ENCODE data around the gene BDH2. TPM values are rescaled to one million over a fixed set of nuclear protein-coding genes. Genes with fewer than 3 reads are reported as not detected.

Gene BDH2
- total RNA-seq, 2 donors from 2014 or later: 9.1 to 13.5 TPM

- Mint-ChIP-seq H3K4me1 (ENCODE audit: low read depth in 2 of 2) (peaks cover 20 to 31% of the 10 kb centered on the region in 2 donors), H3K27me3 (no peaks in the 10 kb centered on the region), H3K27ac (peak overlapping the region; percentile 95 to 97), H3K36me3 (peaks cover 4% of the 10 kb centered on the region), H3K9me3 (no peaks in the 10 kb centered on the region), H3K4me3 (peak overlapping the region; percentile 94)
- DNase-seq (ENCODE audit: low spot score) (no peak), ATAC-seq (no peak)
Observed at GRCh38 chr4:103074744-103075434, 24.7 kb downstream of the BDH2 start.

DNA sequence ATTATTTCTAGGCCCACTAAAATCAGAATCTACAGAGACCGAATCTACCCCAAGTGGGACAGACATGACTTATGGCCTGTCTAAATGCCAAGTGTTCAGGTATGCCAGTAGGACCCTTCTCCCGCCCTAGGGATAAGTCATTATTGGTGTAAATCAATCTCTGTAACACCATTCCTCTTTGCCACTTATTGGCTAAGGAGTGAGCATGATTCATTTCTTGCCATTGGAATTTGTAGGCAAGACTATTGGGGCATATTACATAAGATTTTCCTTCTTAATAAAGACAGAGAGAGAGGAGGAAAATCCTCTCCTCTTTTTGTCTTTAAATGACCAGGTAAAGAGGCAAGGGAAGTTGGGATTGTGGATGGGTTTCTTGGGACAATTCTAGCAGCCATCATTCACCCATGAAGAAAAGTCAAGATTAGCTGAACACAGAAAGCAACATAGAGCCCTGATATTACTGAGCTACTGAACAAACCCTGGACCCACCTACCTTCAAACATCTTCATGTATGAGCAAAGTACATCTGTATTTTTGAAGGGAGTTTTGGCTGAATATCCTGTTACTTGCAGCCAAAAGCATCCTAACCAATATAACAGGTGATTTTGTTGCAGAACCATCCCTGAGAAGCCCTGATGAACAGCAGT lies 25.7 kb downstream of the BDH2 start:
- Mint-ChIP-seq H3K36me3 (peaks cover 4% of the 10 kb centered on the region), H3K27me3 (no peaks in the 10 kb centered on the region), H3K4me1 (ENCODE audit: low read depth in 2 of 2) (peaks cover 20 to 31% of the 10 kb centered on the region in 2 donors), H3K9me3 (no peaks in the 10 kb centered on the region), H3K27ac (no peak overlapping the region), H3K4me3 (peak overlapping the region; percentile 32)
- no peak for ATAC-seq
- DNase-seq (ENCODE audit: low spot score): no peak

- H3K36me3 Mint-ChIP-seq: peaks cover 9% of the 10 kb centered on the region
- H3K27ac Mint-ChIP-seq: no peak overlapping the region
- ATAC-seq: no peak
Observed at GRCh38 chr4:103067841-103068547, 31.6 kb downstream of the BDH2 start.

GRCh38 chr4:103060453-103061148 lies 39.0 kb downstream of the BDH2 start:
- Mint-ChIP-seq H3K4me3 (no peak overlapping the region), H3K36me3 (peaks cover 8% of the 10 kb centered on the region)

More at GRCh38 chr4:103067841-103068547, 31.6 kb downstream of the BDH2 start:
- H3K27me3 Mint-ChIP-seq: no peaks in the 10 kb centered on the region
- no peaks in the 10 kb centered on the region for H3K9me3 Mint-ChIP-seq
- no peak overlapping the region for H3K4me3 Mint-ChIP-seq
- DNase-seq (ENCODE audit: low spot score): no peak
- peaks cover 0 to 4% of the 10 kb centered on the region in 2 donors for H3K4me1 Mint-ChIP-seq (ENCODE audit: low read depth in 2 of 2)

GRCh38 chr4:103054030-103054429 lies 45.6 kb downstream of the BDH2 start:
- Mint-ChIP-seq H3K4me3 (no peak overlapping the region), H3K9me3 (no peaks in the 10 kb centered on the region), H3K36me3 (no peaks in the 10 kb centered on the region), H3K27ac (no peak overlapping the region), H3K27me3 (no peaks in the 10 kb centered on the region), H3K4me1 (ENCODE audit: low read depth in 2 of 2) (peaks cover 4 to 6% of the 10 kb centered on the region in 2 donors)
- DNase-seq (ENCODE audit: low spot score): no peak
- ATAC-seq: no peak

More at GRCh38 chr4:103060453-103061148, 39.0 kb downstream of the BDH2 start:
- no peaks in the 10 kb centered on the region for H3K27me3 Mint-ChIP-seq
- ATAC-seq: no peak
- no peak for DNase-seq (ENCODE audit: low spot score)
- H3K4me1 Mint-ChIP-seq (ENCODE audit: low read depth in 2 of 2): peaks cover 0 to 4% of the 10 kb centered on the region in 2 donors
- peak overlapping the region in 1 of 2 donors; percentile 3 for H3K27ac Mint-ChIP-seq
- H3K9me3 Mint-ChIP-seq: no peaks in the 10 kb centered on the region

DNA sequence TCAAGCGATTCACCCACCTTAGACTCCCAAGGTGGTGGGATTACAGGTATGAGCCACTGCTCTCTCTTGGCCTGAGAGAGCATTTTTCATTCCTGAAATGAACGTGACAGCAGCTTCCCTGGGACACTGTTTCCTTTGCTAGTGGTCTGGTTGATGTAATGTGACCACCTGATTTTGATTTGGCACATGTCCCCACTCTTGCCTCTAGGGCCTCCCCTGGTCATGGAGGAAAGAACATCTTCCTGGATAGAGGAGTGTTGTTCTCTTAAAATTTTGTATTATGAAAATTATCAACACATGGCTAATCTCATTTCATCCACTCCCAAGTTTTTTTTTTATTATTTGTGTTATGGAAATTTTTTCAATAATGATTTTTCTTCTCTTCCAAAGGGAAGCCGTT lies 46.9 kb downstream of the BDH2 start:
- H3K4me1 Mint-ChIP-seq (ENCODE audit: low read depth in 2 of 2): peaks cover 4 to 6% of the 10 kb centered on the region in 2 donors
- no peaks in the 10 kb centered on the region for H3K9me3 Mint-ChIP-seq
- no peaks in the 10 kb centered on the region for H3K27me3 Mint-ChIP-seq
- no peaks in the 10 kb centered on the region for H3K36me3 Mint-ChIP-seq
- DNase-seq (ENCODE audit: low spot score) (no peak), ATAC-seq (no peak)
- no peak overlapping the region for H3K27ac Mint-ChIP-seq
- H3K4me3 Mint-ChIP-seq: no peak overlapping the region

DNA sequence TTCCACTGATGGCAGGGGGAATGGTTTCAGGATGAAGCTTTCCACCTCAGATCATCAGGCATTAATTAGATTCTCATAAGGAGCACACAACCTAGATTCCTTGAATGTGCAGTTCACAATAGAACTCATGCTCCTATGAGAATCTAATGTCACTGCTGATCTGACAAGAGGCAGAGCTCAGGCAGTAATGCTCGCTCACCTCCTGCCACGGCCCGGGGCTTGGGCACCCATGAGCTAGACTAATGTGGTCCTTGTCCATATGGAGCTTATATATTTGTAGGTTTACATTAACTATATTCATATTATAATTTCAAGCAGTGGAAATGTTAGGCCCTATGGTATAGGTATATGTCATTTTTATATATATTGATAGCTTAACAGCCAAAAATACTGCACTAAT lies 47.5 kb downstream of the BDH2 start:
- no peaks in the 10 kb centered on the region for H3K9me3 Mint-ChIP-seq
- no peak for ATAC-seq

DNA sequence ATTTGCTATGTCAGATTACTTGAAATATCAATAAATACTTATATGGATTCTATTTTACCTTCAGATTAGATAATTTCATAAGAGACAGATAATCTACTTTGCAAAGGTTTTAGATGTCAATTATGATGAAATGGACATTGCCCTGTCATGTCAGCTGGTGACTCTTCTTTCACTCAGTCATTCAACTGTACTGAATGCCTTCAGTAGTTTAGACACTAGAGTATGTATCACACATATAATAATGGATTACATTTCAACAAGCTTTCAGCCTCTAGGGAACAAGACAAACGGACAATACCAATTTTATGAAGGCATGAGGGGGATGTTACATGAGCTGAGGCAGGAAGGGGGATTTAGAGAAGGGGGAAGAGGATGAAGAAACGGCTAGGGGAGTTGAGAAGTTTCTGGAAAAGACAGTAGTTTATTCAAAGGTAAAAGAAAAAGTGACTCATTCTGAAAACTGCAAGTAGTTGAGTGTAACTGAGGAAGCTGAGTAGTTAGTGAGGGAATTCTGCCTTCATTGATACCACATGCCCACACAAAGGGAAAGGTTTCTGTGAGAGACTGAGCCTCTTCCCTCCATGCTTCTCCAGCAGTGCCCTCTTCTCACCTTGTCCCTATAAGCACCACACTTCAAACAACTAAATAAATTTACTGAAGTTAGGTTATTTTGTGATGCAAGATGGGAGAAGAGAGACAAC lies 48.7 kb downstream of the BDH2 start:
- H3K27ac Mint-ChIP-seq: peak overlapping the region; percentile 12 to 43
- H3K4me1 Mint-ChIP-seq (ENCODE audit: low read depth in 2 of 2): peaks cover 4 to 6% of the 10 kb centered on the region in 2 donors
- DNase-seq (ENCODE audit: low spot score) (no peak), ATAC-seq (no peak)
- peaks cover 9% of the 10 kb centered on the region for H3K36me3 Mint-ChIP-seq
- H3K27me3 Mint-ChIP-seq: no peaks in the 10 kb centered on the region
- H3K9me3 Mint-ChIP-seq: no peaks in the 10 kb centered on the region
- H3K4me3 Mint-ChIP-seq: no peak overlapping the region

More for the DNA sequence above, 47.5 kb downstream of the BDH2 start:
- DNase-seq (ENCODE audit: low spot score): no peak
- no peaks in the 10 kb centered on the region for H3K27me3 Mint-ChIP-seq
- no peak overlapping the region for H3K4me3 Mint-ChIP-seq
- H3K27ac Mint-ChIP-seq: no peak overlapping the region
- H3K36me3 Mint-ChIP-seq: no peaks in the 10 kb centered on the region
- peaks cover 4 to 6% of the 10 kb centered on the region in 2 donors for H3K4me1 Mint-ChIP-seq (ENCODE audit: low read depth in 2 of 2)

DNA sequence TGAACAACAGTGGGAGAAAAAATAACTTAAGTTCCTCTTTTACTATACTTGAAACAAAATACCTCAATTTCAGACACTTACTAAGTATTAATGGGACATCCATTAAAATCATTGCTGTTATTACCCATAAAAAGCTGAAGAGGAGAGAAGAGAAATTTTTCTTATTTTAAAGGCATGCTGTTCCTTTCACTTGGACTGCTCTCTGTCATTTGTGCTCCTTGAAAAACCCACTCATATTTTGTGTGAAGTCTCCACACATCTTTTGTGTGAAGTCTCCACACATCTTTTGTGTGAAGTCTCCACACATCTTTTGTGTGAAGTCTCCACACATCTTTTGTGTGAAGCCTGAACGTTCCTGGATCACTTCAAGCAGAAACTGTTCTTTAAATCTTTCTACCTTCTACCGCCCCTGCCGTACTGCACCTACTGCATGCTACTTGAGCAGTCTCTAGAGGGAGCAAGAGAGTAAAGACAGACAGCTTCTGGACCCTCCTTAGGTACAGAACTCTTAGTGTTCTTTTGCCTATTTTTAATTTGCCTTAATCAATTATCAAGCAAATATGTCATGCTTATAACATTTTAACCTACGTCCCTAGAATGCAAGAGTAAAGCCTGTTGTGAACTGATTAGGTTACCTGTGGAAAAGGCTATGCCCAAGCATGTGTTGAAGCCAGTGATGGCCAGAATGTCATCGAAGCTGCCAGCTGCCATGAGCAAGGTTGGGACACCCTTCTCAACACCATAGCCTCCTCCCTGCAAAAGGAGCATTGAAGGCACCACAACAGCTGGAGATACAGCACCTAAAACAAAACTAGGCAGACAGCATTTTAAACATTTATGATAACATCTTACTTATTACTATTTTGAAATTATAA lies 53.0 kb downstream of the BDH2 start:
- peak; percentile 64 to 70 for ATAC-seq
- no peaks in the 10 kb centered on the region for H3K27me3 Mint-ChIP-seq
- H3K4me3 Mint-ChIP-seq: no peak overlapping the region
- peaks cover 13% of the 10 kb centered on the region for H3K36me3 Mint-ChIP-seq
- no peaks in the 10 kb centered on the region for H3K9me3 Mint-ChIP-seq
- no peak overlapping the region for H3K27ac Mint-ChIP-seq
- peaks cover 4 to 6% of the 10 kb centered on the region in 2 donors for H3K4me1 Mint-ChIP-seq (ENCODE audit: low read depth in 2 of 2)
- no peak for DNase-seq (ENCODE audit: low spot score)

DNA sequence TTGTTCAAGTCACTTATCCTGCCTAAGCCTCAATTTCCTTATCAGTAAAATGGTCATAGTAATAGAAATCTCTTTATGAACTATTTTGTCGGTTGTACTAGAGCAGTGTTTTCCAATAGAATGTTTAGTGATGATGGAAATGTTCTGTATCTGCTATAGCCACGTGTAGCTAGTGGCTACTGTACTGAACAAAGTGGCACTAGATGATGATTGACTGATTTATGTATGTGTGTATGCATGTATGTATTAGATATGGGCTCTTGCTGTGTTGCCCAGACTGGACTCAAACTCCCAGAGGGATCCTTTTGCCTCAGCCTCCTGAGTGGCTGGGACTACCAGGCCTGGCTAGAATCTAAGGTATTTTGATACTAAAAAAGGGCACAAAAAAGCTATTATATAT lies 55.5 kb downstream of the BDH2 start:
- H3K27me3 Mint-ChIP-seq: no peaks in the 10 kb centered on the region
- no peak overlapping the region for H3K27ac Mint-ChIP-seq
- DNase-seq (ENCODE audit: low spot score): no peak
- H3K4me3 Mint-ChIP-seq: no peak overlapping the region
- H3K36me3 Mint-ChIP-seq: peaks cover 13% of the 10 kb centered on the region
- H3K4me1 Mint-ChIP-seq (ENCODE audit: low read depth in 2 of 2): no peaks in the 10 kb centered on the region
- no peak for ATAC-seq
- no peaks in the 10 kb centered on the region for H3K9me3 Mint-ChIP-seq

DNA sequence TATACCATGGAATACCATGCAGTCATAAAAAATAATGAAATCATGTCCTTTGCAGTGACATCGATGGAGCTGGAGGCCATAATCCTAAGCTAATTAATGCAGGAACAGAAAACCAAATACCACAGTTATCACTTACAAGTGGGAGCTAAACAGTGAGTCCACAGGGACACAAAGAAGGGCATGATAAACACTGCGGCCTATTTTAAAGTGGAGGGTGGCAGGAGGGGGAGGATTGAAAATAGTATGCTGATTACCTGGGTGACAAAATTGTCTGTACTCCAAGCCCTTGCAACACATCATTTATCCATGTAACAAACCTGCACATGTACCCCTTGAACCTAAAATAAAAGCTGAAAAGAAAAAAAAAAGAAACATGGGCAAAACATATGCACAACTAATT lies 63.5 kb downstream of the BDH2 start:
- Mint-ChIP-seq H3K9me3 (no peaks in the 10 kb centered on the region), H3K4me1 (ENCODE audit: low read depth in 2 of 2) (no peaks in the 10 kb centered on the region), H3K27me3 (no peaks in the 10 kb centered on the region), H3K36me3 (peaks cover 6% of the 10 kb centered on the region), H3K4me3 (no peak overlapping the region), H3K27ac (no peak overlapping the region)
- ATAC-seq: no peak
- DNase-seq (ENCODE audit: low spot score): no peak

- no peaks in the 10 kb centered on the region for H3K4me1 Mint-ChIP-seq (ENCODE audit: low read depth in 2 of 2)
- no peaks in the 10 kb centered on the region for H3K27me3 Mint-ChIP-seq
- ATAC-seq (no peak), DNase-seq (ENCODE audit: low spot score) (no peak)
- no peaks in the 10 kb centered on the region for H3K9me3 Mint-ChIP-seq
- H3K36me3 Mint-ChIP-seq: peaks cover 6% of the 10 kb centered on the region
- no peak overlapping the region for H3K27ac Mint-ChIP-seq
- H3K4me3 Mint-ChIP-seq: no peak overlapping the region
Observed at GRCh38 chr4:103032574-103032973, 67.1 kb downstream of the BDH2 start.
